ENCODE results near the gene SLC39A1.

- TF ChIP-seq CBX8 (IDR thresholded peaks at IDR 0.05; ENCODE audit: borderline replicate concordance, low read depth, low read length) = no peak
- no peak for TF ChIP-seq SP1 (IDR thresholded peaks at IDR 0.05; ENCODE audit: low read depth, low read length)
- TF ChIP-seq HDAC2 (IDR thresholded peaks at IDR 0.05; ENCODE audit: borderline replicate concordance in 1 of 2, low read depth in 2 of 2, low read length in 2 of 2) = no peak
- no peak for TF ChIP-seq SIRT6 (IDR thresholded peaks at IDR 0.05; ENCODE audit: low read length)
- TF ChIP-seq EZH2 (IDR thresholded peaks at IDR 0.05; ENCODE audit: low read depth, low read length, severe bottlenecking) = no peak
- no peak for TF ChIP-seq CTCF (IDR thresholded peaks at IDR 0.05; ENCODE audit: control extremely low read depth in 1 of 3, insufficient read depth in 1 of 3, low read depth in 1 of 3, low read length in 3 of 3)
- TF ChIP-seq USF2 (IDR thresholded peaks at IDR 0.05; ENCODE audit: low read length) = no peak
- TF ChIP-seq POLR2A (IDR thresholded peaks at IDR 0.05; ENCODE audit: control extremely low read depth in 1 of 2, low read depth in 2 of 2, low read length in 2 of 2) = no peak
- no peak for TF ChIP-seq CREB1 (IDR thresholded peaks at IDR 0.05)
- TF ChIP-seq RNF2 (IDR thresholded peaks at IDR 0.05; ENCODE audit: borderline replicate concordance, low read depth, low read length, missing control alignments, poor library complexity, severe bottlenecking) = no peak
- TF ChIP-seq RFX5 (IDR thresholded peaks at IDR 0.05; ENCODE audit: borderline replicate concordance, low read depth, low read length) = no peak
- no peak for TF ChIP-seq CHD2 (IDR thresholded peaks at IDR 0.05; ENCODE audit: low read length)
- TF ChIP-seq JUND (IDR thresholded peaks at IDR 0.05; ENCODE audit: low read length) = no peak
- TF ChIP-seq BCL11A (IDR thresholded peaks at IDR 0.05; ENCODE audit: low read depth in 2 of 2, low read length in 2 of 2) = no peak
Observed at GRCh38 chr1:153941826-153942725, 21.3 kb downstream of the SLC39A1 start.
